Measurements from ENCODE around the gene KCTD4.
"Not testable (repeated sequence)": the region's sequence is repeated elsewhere in the genome, so short reads cannot be mapped to it uniquely, and the experiment has no call there.

KCTD4 gene

DNA sequence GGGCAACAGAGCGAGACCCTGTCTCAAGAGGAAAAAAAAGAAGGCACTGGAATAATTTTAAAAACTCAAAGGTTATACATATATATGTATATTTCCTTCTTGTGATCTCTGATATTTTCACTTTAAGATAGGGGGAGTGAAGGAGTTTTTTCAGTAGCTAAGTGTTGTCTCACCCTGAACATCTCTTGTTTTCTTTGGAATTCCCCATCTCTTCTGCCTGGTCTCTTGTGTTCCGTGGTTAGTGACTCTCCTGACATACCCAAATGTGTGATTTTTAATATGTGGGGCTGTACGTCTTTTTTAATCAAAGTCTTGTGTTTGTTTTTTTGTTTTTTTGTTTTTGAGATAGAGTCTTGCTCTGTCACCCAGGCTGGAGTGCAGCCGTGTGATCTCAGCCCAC lies 15.3 kb upstream of the KCTD4 start:
- in situ Hi-C loops (cut with HindIII; ENCODE audit: low sequenced_read_pairs), result no loop called here

DNA sequence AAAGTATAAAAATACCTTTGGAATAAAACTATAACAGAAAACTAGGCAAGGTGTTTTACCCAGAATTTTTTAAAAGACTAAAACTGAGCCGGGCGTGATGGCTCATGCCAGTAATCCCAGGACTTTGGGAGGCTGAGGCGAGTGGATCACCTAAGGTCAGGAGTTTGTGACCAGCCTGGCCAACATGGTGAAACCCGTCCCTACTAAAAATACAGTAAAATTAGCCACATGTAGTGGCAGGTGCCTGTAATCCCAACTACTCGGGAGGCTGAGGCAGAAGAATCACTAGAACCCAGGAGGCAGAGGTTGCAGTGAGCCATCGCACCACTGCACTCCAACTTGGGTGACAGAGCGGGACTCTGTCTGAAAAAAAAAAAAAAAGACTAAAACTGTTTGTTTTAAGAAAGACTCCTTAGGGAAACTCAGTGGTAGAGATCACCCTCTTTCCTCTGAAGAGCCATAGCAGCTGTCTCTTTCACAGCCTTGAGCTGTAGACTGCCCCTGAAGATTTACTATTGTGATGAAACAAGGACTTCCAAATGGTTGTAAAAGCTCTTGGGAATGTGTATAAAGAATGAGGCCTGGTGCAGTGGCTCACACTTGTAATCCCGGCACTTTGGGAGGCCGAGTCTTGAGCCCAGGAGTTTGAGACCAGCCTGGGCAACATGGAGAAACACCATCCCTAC lies 14.7 kb upstream of the KCTD4 start:
- in situ Hi-C loops (cut with HindIII; ENCODE audit: low sequenced_read_pairs), result no loop called here

DNA sequence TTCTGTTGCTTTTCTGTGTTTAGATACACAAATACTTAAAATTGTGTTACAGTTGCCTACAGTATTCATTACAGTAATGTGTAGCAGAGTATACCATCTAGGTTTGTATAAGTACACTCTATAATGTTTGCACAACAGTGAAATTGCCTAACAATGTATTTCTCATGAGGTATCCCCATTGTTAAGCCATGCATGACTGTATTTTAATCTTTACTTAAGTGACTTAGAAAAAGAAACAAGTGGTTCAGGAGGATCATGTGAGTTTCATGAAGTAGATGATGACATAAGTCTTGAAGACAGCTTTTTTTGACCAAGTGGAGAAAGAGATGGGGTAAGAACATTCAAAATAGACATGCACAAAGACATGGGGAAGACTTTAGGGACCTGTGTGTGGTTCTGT lies 8.4 kb upstream of the KCTD4 start:
- in situ Hi-C loops (cut with HindIII; ENCODE audit: low sequenced_read_pairs), result no loop called here

DNA sequence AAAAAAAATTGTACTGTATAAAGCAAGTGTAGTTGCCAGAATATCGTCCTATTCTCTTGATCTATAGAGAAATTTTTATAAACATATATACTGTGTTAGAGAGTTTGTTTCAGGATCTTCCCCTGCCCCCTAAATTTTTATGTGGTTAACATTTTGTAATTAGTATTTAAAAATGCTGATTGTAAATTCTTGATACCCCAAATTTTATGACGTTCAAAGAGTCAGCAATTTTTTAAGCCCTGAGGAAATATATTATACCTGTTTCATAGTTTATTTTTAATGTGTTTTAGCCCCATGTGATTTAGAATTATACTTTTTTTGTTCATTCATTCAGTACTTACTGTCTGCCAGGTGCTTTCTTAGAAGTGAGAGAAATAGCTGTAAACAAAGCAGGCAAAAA lies 7.3 kb upstream of the KCTD4 start:
- in situ Hi-C loops (cut with HindIII; ENCODE audit: low sequenced_read_pairs), result no loop called here

DNA sequence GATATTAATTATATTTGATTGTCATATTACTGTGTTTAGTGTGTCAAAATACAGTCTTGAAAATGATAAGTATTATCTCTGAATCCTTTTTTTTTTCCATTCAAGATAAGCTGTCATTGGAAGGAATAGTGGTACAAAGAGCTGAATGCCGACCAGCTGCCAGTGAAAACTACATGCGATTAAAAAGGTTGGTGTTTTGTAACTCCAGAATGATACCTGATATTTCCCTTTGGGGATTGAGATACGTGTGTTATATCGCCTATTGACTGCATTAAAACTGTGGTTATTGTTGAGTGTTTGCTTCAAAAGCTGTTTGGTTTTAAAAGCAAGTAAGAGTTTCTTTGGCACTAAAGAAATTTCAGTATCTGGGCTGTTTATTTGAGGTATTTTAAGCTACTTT lies 6.5 kb upstream of the KCTD4 start:
- in situ Hi-C loops (cut with HindIII; ENCODE audit: low sequenced_read_pairs), result no loop called here

DNA sequence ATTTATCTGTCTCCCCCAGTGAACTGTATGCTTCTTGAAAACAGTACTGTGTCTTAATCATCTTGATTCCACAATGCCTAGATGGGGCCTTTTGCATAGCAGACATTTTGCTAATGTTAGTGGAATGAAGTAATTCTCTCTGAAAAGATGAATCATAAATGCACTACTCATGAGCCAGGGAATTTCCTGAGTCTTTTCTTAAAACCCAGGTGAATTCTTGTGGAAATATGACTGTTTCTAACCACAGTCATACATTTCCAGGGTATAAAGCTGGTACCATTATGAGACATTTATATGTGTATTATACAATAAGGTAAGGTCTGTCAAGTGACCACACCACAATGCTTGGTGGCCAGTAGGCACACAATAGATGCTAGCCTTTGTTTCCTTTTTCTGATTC lies 5.5 kb upstream of the KCTD4 start:
- in situ Hi-C loops (cut with HindIII; ENCODE audit: low sequenced_read_pairs), result no loop called here

DNA sequence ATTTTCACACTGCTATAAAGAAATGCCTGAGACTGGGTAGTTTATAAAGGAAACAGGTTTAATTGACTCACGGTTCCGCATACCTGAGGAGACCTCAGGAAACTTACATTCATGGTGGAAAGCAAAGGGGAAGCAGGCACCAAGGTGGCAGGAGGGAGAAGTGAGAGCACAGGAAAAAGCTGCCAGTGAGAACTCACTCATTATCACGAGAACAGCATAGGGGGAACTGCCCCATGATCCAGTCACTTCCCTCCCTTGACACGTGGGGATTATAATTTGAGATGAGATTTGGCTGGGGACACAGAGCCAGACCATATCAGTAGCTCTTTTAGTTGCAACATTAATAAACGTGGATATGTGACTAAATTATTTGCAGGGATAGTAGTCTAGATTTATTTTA lies 4.3 kb upstream of the KCTD4 start:
- in situ Hi-C loops (cut with HindIII; ENCODE audit: low sequenced_read_pairs), result no loop called here

DNA sequence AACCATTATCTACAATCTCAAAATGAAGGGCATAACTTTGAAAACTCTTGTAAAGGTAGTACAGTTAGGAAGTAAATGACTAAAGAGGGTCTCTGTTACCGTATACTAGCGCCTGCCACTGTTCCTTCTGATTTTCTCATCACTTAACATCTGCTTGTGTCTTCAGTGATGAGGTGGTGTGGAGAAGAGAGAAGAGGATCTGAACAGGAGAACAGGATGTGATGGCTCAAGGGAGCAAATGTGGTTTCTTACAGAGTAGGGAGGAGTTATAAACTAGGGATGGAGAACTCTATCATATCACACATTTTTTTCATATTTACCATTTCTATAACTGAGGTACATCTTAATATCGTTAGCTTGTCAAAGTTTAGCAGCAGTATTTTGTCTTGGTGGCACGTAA lies 1.1 kb downstream of the KCTD4 start:
- in situ Hi-C loops (cut with HindIII; ENCODE audit: low sequenced_read_pairs), result no loop called here

DNA sequence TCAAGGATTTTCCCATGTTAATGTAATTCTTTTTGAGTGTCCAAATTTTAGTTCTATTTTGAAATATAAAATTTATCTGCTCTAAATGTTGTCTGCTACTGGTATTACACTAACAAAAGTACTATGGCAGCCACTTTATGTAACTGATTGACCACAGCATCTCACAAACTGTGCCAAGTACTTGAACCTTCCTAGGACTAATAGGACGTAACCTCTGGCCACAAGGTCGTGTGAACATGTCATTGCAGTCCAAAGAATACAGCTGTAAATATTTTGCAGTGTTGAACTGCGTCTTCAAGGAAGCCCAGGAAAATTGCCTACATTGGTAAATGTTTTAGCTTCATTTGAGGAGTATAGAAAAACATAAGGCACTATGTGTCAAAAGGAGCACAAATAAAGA lies 1.9 kb downstream of the KCTD4 start:
- in situ Hi-C loops (cut with HindIII; ENCODE audit: low sequenced_read_pairs), result no loop called here

DNA sequence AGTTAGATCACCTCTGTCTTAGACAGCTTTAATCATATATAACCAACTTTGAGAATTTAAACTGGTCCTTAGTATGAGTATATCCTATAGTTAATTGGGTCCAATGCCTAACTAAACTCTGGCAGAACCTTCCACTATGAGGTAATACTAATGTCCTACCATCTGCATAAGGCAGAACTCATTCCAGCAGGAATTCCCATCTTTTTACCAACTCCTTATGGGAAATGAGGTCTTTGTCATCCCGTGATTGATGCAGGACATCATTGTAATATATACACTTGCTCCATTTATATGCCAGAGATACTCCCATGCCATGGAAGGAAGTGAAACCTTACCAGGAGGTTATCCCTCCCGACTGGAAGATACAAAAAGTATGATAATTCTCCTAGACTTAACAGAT lies 2.8 kb downstream of the KCTD4 start:
- in situ Hi-C loops (cut with HindIII; ENCODE audit: low sequenced_read_pairs), result no loop called here

DNA sequence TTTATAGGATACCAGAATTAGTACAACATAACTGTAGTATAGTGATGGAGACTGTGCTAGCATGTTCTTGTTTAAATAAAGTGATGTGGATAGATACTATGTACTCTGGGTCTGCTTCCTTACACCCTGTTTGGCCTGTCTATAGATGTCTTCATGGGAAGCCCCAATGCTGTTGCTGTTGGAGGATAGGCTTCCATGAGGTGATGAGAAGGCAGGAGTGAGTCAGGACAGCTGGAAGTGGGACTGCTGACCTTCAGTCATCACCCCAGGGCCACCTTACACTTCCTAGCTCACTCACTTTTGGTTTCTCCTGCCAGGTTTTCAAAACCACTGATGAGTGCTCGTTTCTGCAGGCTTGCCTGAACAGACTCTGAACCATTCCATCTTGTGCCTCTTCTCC lies 4.2 kb downstream of the KCTD4 start:
- in situ Hi-C loops (cut with HindIII; ENCODE audit: low sequenced_read_pairs), result no loop called here

DNA sequence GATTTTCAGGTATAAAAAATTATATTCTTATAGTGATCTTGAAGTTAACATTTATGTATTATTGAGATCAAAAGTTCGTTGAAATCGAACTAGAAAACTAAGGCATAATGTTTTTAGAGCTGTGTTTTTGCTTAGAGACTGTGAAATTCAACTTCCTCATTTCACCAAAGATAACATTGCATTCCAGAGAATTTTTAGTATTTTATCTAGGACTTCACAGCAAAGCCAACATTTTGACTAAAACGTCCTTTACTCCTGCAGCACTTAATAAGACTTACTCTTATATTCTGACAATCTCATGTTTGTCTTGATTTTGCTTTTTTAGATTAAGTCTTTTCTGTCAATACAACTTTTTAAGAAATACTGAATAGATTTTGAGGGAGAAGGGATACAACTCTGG lies 4.7 kb downstream of the KCTD4 start:
- in situ Hi-C loops (cut with HindIII; ENCODE audit: low sequenced_read_pairs), result no loop called here

DNA sequence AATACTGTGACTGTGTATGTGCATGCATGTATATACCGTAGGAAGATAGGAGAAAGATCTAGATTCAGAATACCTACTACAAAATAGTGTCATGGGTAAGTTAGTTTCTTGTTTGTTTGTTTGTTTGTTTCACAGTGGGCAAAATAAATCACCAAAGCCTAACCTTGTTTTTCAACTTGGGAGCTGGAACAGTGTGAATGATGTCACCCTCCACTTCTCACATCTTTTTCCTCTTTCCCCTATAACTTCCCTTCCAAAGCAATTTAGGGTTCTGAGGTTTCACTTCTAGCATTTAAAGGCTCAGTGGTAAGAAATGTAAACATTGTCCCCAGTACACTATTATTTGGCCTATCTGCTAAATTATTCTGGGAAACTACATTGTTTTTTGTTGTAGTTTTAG lies 5.4 kb downstream of the KCTD4 start:
- in situ Hi-C loops (cut with HindIII; ENCODE audit: low sequenced_read_pairs), result no loop called here

DNA sequence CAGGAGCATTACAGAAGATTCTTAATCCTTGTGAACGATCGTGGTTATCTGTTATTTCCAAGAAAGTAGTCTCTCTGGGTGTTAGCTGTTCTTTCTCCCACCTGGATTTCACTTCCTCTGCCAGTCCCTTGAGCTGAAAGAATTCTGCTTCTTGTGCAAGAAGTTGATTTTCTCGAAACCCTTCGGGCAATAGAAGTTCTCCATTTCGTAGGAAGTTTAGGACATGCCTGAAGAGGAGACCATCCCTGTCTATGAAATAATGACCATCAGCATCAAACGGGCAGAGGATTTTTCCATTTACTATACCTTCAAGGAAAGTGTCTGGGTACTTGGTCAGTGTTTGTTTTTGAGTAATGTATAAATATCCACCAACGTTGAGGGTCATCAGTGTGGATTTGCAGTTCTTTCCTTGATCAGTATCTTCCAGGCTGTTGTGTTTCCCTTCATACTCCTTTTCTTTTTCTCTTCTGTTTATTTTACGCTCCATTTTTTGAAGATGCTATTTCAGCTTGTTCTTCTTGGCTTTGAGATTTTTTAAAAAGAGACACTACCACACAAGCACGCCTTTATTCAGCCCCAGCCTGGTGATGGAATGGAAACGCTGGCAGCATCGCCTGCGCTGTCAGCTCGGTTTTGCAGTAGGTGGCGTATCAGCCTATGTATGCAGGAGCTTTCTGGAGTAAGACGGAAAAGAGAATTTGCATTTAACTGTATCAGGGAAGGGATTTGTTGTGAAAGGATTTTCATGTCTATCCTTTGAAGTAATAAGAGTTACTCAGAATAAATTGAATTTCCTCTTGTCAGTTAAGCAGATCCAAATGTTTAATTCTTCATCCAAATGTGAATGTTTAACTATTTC lies 6.5 kb downstream of the KCTD4 start:
- in situ Hi-C loops (cut with HindIII; ENCODE audit: low sequenced_read_pairs), result no loop called here

DNA sequence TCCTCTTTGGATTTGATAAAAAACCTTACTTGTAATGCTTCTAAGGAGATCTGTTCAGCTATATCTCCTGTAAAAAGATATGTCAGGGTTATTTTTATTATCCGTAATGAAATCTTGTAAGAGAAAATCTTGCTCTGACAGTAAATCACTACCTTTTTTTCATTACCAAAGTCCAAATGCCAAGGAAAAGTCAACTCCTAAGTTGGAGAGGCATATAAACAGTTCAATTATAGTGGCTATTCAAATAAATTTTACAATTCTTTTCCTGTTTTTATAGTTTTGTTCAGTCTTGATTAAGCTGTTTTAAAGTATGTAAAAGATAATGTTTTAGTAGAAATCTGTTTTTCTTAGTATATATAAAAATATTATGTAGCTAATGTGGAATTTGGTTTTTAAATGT lies 9.0 kb downstream of the KCTD4 start:
- in situ Hi-C loops (cut with HindIII; ENCODE audit: low sequenced_read_pairs), result no loop called here

DNA sequence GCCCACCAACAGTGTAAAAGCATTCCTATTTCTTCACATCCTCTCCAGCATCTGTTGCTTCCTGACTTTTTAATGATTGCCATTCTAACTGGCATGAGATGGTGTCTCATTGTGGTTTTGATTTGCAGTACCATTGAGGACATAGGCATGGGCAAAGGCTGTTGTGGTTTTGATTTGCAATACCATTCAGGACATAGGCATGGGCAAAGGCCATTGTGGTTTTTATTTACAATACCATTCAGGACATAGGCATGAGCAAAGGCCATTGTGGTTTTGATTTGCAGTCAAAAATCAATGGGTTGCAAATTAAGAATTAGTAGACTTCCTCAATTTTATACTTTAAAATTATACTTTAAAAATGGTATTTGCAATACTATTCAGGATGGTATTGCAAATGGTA lies 11.3 kb downstream of the KCTD4 start:
- in situ Hi-C loops (cut with HindIII; ENCODE audit: low sequenced_read_pairs), result not testable (repeated sequence)

DNA sequence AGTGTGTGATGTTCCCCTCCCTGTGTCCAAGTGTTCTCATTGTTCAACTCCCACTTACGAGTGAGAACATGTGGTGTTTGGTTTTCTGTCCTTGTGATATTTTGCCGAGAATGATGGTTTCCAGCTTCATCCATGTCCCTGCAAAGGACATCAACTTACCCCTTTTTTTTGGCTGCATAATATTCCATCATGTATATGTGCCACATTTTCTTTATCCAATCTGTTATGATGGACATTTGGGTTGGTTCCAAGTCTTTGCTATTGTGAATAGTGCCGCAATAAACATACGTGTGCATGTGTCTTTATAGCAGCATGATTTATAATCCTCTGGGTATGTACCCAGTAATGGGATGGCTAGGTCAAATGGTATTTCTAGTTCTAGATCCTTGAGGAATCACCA lies 11.8 kb downstream of the KCTD4 start:
- in situ Hi-C loops (cut with HindIII; ENCODE audit: low sequenced_read_pairs), result not testable (repeated sequence)

DNA sequence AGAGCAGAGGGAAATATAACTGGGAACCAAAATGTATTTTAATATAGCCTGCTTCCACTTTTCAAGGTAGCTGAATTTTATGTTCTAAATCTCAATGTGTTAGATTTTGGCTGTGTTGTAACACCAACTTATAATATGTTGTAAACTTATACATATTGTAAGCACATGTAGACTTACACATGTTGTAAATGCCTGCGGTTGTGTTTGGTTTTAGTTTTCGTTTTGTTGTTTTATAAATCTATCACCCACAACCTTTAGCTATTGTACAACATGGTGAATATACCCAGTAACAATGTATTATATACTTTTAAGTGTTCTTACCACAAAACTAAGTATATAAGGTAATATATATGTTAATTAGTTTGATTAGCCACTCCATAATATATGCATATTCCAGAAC lies 15.6 kb downstream of the KCTD4 start:
- in situ Hi-C loops (cut with HindIII; ENCODE audit: low sequenced_read_pairs), result no loop called here

DNA sequence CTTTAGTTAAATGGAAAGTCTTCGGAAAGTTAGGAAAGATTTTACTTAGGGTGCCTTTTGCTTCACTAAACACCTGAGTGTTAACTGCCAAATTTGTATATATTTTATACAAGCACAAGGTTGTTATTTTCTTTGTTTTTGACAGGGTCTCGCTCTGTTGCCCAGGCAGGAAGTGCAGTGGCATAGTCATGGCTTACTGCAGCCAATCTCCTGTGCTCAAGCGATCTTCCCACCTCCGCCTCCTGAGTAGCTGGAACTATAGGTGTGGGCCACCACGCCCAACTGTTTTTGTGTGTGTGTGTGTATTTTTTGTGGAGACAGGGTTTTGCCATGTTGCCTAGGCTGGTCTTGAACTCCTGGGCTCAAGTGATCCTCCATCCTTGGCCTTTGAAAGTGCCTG lies 16.2 kb downstream of the KCTD4 start:
- in situ Hi-C loops (cut with HindIII; ENCODE audit: low sequenced_read_pairs), result no loop called here

DNA sequence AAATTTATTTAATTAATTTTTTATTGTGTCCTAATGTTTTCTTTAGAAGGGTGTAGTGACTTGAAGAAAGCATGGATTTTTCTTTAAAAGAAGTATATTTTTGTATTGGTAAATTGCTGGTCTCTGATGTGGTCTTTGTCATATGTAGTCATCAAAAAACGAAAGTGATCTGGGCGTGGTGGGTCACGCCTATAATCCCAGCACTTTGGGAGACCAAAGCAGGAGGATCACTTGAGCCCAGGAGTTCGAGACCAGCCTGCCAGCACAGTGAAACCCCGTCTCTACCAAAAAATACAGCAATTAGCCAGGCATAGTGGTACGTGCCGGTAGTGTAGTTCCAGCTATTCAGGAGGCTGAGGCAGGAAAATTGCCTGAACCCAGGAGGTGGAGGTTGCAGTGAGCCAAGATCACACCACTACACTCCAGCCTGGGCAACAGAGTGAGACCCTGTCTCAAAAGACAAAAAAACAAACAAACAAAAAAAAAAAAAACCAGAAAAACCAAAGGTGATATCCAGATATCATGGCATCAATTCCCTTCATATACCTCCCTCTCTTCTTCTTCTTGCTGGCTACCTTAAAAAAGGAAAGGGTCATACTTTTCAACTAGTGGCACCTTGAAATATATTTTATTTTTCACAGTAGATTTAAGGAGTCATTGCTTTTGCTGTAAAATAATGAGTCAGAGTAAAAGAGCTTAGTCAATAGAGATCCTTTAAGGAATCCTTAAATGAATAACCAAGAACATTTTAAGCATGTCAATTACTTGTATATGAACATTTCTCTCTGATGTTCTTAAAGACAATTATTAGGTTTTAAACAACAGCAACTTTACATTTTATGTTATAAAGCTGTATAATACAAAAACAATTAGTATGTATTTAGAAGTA lies 19.9 kb downstream of the KCTD4 start:
- in situ Hi-C loops (cut with HindIII; ENCODE audit: low sequenced_read_pairs), result no loop called here

DNA sequence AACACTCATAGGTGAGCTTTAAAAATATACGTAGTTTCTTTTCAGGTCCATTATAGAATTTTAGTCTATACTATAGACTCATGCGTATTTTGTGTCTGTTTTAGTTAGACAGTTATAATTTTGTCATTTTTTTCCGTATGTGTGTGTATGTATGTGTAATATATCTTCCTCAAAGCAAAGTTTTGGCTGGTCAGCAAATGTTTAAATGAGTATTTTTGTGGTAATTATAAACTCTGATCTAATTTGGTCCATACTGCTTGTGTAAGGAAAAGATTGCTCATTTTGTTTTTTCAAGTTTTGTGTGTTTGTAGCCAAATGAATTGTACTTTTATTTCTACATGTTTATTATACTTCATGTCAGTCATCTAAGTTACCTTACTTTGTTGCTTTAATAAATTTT lies 20.5 kb downstream of the KCTD4 start:
- in situ Hi-C loops (cut with HindIII; ENCODE audit: low sequenced_read_pairs), result no loop called here

DNA sequence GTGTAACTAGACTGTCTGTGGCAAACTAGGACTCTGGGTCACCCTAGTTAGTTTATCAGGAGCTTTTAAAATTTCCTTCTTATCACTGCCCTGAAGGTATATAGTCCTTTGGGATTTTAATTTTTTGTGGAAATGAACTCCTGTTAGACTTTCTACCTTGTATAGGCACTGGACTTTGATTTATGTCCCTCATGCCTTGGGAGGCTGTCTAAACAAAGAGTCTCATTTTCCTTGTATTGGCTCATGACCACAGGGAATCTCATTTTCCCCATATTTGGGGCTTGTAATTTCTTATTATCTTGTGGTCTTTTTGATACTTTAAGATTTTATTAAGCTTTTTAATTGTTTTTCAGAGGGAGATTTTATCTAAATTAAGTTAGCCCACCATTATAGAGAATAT lies 21.4 kb downstream of the KCTD4 start:
- in situ Hi-C loops (cut with HindIII; ENCODE audit: low sequenced_read_pairs), result no loop called here
